Neuron (in vitro differentiated cells): ENCODE measurements around the gene PSTPIP2.

Source experiments
- H2AFZ ChIP-seq: one replicate; pipeline ENCODE4 v1.6.1; 2013; ENCODE audit warnings: low read depth, mild to moderate bottlenecking, inconsistent platforms, low read length, moderate library complexity
- H3K27me3 ChIP-seq: one replicate; pipeline ENCODE4 v1.6.1; 2013; ENCODE audit warnings: low read length; ENCODE audit not compliant: insufficient read depth
- H3K36me3 ChIP-seq: one replicate; pipeline ENCODE4 v1.6.1; 2013; ENCODE audit warnings: low read length; ENCODE audit not compliant: insufficient read depth
- H3K4me1 ChIP-seq: one replicate; pipeline ENCODE4 v1.6.1; 2013; ENCODE audit warnings: low read length; ENCODE audit not compliant: insufficient read depth
- H3K4me3 ChIP-seq: 2 replicates; pipeline ENCODE4 v1.5.1; 2013; ENCODE audit warnings: mild to moderate bottlenecking, low read length, moderate library complexity
- H3K9me3 ChIP-seq: one replicate; pipeline ENCODE4 v1.6.1; 2013; ENCODE audit warnings: low read length

Gene PSTPIP2

GRCh38 chr18:45954070-45954934 lies 117.8 kb downstream of the PSTPIP2 start:
- Histone ChIP-seq H3K4me3 (no peak overlapping the region), H3K36me3 (peaks cover 48% of the 10 kb centered on the region), H3K9me3 (no peaks in the 10 kb centered on the region), H3K27me3 (no peaks in the 10 kb centered on the region), H2AFZ (no peak overlapping the region), H3K4me1 (no peaks in the 10 kb centered on the region)

- no peaks in the 10 kb centered on the region for H3K9me3 ChIP-seq
- no peak overlapping the region for H2AFZ ChIP-seq
- no peak overlapping the region for H3K4me3 ChIP-seq
- no peaks in the 10 kb centered on the region for H3K4me1 ChIP-seq
- peaks cover 74% of the 10 kb centered on the region for H3K36me3 ChIP-seq
- H3K27me3 ChIP-seq: no peaks in the 10 kb centered on the region
These were observed 120.9 kb downstream of the PSTPIP2 start for GRCh38 chr18:45951016-45951714.

GRCh38 chr18:45945669-45946068 lies 126.4 kb downstream of the PSTPIP2 start:
- H2AFZ ChIP-seq: no peak overlapping the region
- peaks cover 86% of the 10 kb centered on the region for H3K36me3 ChIP-seq
- no peaks in the 10 kb centered on the region for H3K9me3 ChIP-seq
- no peak overlapping the region for H3K4me3 ChIP-seq
- no peaks in the 10 kb centered on the region for H3K4me1 ChIP-seq
- no peaks in the 10 kb centered on the region for H3K27me3 ChIP-seq

- H3K4me1 ChIP-seq: no peaks in the 10 kb centered on the region
- H3K9me3 ChIP-seq: no peaks in the 10 kb centered on the region
- no peak overlapping the region for H2AFZ ChIP-seq
- no peaks in the 10 kb centered on the region for H3K27me3 ChIP-seq
- peaks cover 71% of the 10 kb centered on the region for H3K36me3 ChIP-seq
- no peak overlapping the region for H3K4me3 ChIP-seq
These were observed 131.3 kb downstream of the PSTPIP2 start for GRCh38 chr18:45940724-45941123.

GRCh38 chr18:45939236-45939635 lies 132.8 kb downstream of the PSTPIP2 start:
- H3K4me3 ChIP-seq: no peak overlapping the region
- H3K27me3 ChIP-seq: no peaks in the 10 kb centered on the region
- no peaks in the 10 kb centered on the region for H3K9me3 ChIP-seq
- H2AFZ ChIP-seq: no peak overlapping the region
- H3K36me3 ChIP-seq: peaks cover 66% of the 10 kb centered on the region
- no peaks in the 10 kb centered on the region for H3K4me1 ChIP-seq

- H3K4me1 ChIP-seq: no peaks in the 10 kb centered on the region
- no peak overlapping the region for H3K4me3 ChIP-seq
- no peaks in the 10 kb centered on the region for H3K9me3 ChIP-seq
- no peak overlapping the region for H2AFZ ChIP-seq
- H3K27me3 ChIP-seq: no peaks in the 10 kb centered on the region
- peaks cover 60% of the 10 kb centered on the region for H3K36me3 ChIP-seq
These were observed 133.5 kb downstream of the PSTPIP2 start for GRCh38 chr18:45938488-45938935.

- Histone ChIP-seq H3K27me3 (no peaks in the 10 kb centered on the region), H3K4me1 (no peaks in the 10 kb centered on the region), H3K9me3 (no peaks in the 10 kb centered on the region), H3K4me3 (no peak overlapping the region), H3K36me3 (peaks cover 45% of the 10 kb centered on the region), H2AFZ (no peak overlapping the region)
These were observed 136.3 kb downstream of the PSTPIP2 start for GRCh38 chr18:45935591-45936335.
